Keratinocyte (primary cell): ENCODE results near the gene PHF3. TPM values are rescaled to one million over a fixed set of nuclear protein-coding genes. Genes with fewer than 3 reads are reported as not detected.
A peak's percentile ranks its signal among the peaks of the same experiment; 100 is the strongest.

ENCODE experiments used
- DNase-seq: peaks from one replicate; pipeline ENCODE4 v3.0.0-alpha.2; 2011; ENCODE audit warnings: low read depth, missing footprints, low spot score
- FAIRE-seq: peaks from 2 replicates; lab custom pipeline; 2011; peaks lifted over from hg19 to GRCh38; lab: Jason Lieb, UNC
- H2AFZ ChIP-seq: 2 replicates; pipeline ENCODE4 v1.6.0; 2012; ENCODE audit warnings: low read length, control low read depth, inconsistent platforms; ENCODE audit not compliant: control insufficient read depth
- H3K27ac ChIP-seq: 2 replicates; pipeline ENCODE4 v1.5.1; 2011; ENCODE audit warnings: low read length; ENCODE audit not compliant: control insufficient read depth, insufficient read depth
- H3K27me3 ChIP-seq: 3 replicates; pipeline ENCODE4 v1.6.0; 2011; ENCODE audit warnings: low read length; ENCODE audit not compliant: control insufficient read depth, insufficient read depth; ENCODE audit errors: extremely low read depth
- H3K36me3 ChIP-seq, 2 experiments: 2 replicates in 1 of 2; 3 replicates in 1 of 2; pipeline ENCODE4 v1.5.1; 2011; ENCODE audit warnings: low read length in 2 of 2, mild to moderate bottlenecking in 1 of 2; ENCODE audit not compliant: control insufficient read depth in 2 of 2, insufficient read depth in 2 of 2; ENCODE audit errors: extremely low read depth in 1 of 2
- H3K4me1 ChIP-seq: 3 replicates; pipeline ENCODE4 v1.5.1; 2011; ENCODE audit warnings: low read length; ENCODE audit not compliant: control insufficient read depth, insufficient read depth; ENCODE audit errors: extremely low read depth
- H3K4me2 ChIP-seq: 3 replicates; pipeline ENCODE4 v1.6.0; 2011; ENCODE audit warnings: low read depth, low read length; ENCODE audit not compliant: control insufficient read depth, insufficient read depth; ENCODE audit errors: extremely low read depth
- H3K4me3 ChIP-seq, 3 experiments: fragments of 200-600 bp in 1 of 3; sonication (generic) in 1 of 3; 2 replicates in 2 of 3; 3 replicates in 1 of 3; pipeline ENCODE4 v1.5.1; 2011 to 2016; ENCODE audit warnings: low read length in 3 of 3, mild to moderate bottlenecking in 3 of 3, control low read depth in 2 of 3, inconsistent platforms in 1 of 3, low read depth in 1 of 3, mixed read lengths in 1 of 3, mixed run types in 1 of 3, moderate library complexity in 1 of 3; ENCODE audit not compliant: control insufficient read depth in 2 of 3, insufficient read depth in 2 of 3; ENCODE audit errors: extremely low read depth in 1 of 3
- H3K79me2 ChIP-seq: 2 replicates; pipeline ENCODE4 v1.6.0; 2012; ENCODE audit warnings: low read length; ENCODE audit not compliant: control insufficient read depth, insufficient read depth
- H3K9ac ChIP-seq: 3 replicates; pipeline ENCODE4 v1.6.0; 2011; ENCODE audit warnings: low read length; ENCODE audit not compliant: control insufficient read depth, insufficient read depth; ENCODE audit errors: extremely low read depth
- H3K9me1 ChIP-seq: 3 replicates; pipeline ENCODE4 v1.6.0; 2011; ENCODE audit warnings: low read length; ENCODE audit not compliant: control insufficient read depth, insufficient read depth; ENCODE audit errors: extremely low read depth
- H3K9me3 ChIP-seq: 2 replicates; pipeline ENCODE4 v1.5.1; 2012; ENCODE audit warnings: low read depth, low read length; ENCODE audit not compliant: control insufficient read depth
- H4K20me1 ChIP-seq: 3 replicates; pipeline ENCODE4 v1.6.0; 2011; ENCODE audit warnings: low read length; ENCODE audit not compliant: control insufficient read depth, insufficient read depth; ENCODE audit errors: extremely low read depth
- EZH2 ChIP-seq: IDR thresholded peaks from one replicate; pipeline ENCODE4 v1.6.1; 2012; ENCODE audit warnings: inconsistent platforms, mild to moderate bottlenecking, low read length, moderate library complexity
- dilution Hi-C: fragments of 300-500 bp; cut with MboI; formaldehyde crosslinking; loops from one replicate; pipeline ENCODE4 v1.7.0; 2020; ENCODE audit warnings: low sequenced_read_pairs; ENCODE audit not compliant: extremely low pct_ligation_motif_present
- polyA minus RNA-seq, 3 experiments: library from RNA; depleted of rRNA, polyadenylated mRNA; stranded (reverse); fragments of >200 nt; gene quantifications; 1 replicate in 1 of 3; 2 replicates in 1 of 3; 3 replicates in 1 of 3; pipeline ENCODE4 v1.2.3, GENCODE V29; 2011
- polyA plus RNA-seq, 5 experiments: library from polyadenylated mRNA; depleted of rRNA in 3 of 5; stranded (reverse) in 3 of 5; stranded (forward) in 1 of 5; unstranded in 1 of 5; fragments of >200 nt; gene quantifications; 1 replicate in 1 of 5; 2 replicates in 3 of 5; 3 replicates in 1 of 5; pipeline versions ENCODE4 v1.2.1 to v1.2.3, GENCODE V29; 2011 to 2012; ENCODE audit warnings: missing spikeins in 2 of 5, low read depth in 1 of 5, low replicate concordance in 1 of 5
- TF ChIP-seq, protein P1 (sequence below), 3 experiments: IDR thresholded peaks in 1 of 3; conservative IDR thresholded peaks in 1 of 3; optimal IDR thresholded peaks in 1 of 3; 2 replicates in 2 of 3; 3 replicates in 1 of 3; pipeline versions ENCODE3 to v1.5.1; 2011; ENCODE audit warnings: low read length in 3 of 3, mild to moderate bottlenecking in 3 of 3, moderate library complexity in 2 of 3, control low read depth in 1 of 3, inconsistent platforms in 1 of 3; ENCODE audit not compliant: insufficient read depth in 2 of 3; ENCODE audit errors: extremely low read depth in 1 of 3

The PHF3 gene, protein sequence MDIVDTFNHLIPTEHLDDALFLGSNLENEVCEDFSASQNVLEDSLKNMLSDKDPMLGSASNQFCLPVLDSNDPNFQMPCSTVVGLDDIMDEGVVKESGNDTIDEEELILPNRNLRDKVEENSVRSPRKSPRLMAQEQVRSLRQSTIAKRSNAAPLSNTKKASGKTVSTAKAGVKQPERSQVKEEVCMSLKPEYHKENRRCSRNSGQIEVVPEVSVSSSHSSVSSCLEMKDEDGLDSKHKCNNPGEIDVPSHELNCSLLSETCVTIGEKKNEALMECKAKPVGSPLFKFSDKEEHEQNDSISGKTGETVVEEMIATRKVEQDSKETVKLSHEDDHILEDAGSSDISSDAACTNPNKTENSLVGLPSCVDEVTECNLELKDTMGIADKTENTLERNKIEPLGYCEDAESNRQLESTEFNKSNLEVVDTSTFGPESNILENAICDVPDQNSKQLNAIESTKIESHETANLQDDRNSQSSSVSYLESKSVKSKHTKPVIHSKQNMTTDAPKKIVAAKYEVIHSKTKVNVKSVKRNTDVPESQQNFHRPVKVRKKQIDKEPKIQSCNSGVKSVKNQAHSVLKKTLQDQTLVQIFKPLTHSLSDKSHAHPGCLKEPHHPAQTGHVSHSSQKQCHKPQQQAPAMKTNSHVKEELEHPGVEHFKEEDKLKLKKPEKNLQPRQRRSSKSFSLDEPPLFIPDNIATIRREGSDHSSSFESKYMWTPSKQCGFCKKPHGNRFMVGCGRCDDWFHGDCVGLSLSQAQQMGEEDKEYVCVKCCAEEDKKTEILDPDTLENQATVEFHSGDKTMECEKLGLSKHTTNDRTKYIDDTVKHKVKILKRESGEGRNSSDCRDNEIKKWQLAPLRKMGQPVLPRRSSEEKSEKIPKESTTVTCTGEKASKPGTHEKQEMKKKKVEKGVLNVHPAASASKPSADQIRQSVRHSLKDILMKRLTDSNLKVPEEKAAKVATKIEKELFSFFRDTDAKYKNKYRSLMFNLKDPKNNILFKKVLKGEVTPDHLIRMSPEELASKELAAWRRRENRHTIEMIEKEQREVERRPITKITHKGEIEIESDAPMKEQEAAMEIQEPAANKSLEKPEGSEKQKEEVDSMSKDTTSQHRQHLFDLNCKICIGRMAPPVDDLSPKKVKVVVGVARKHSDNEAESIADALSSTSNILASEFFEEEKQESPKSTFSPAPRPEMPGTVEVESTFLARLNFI (N-terminal part only)
- polyA plus RNA-seq (7.9 to 13.7 TPM (median 10.2 TPM) in 3 replicates), polyA minus RNA-seq (4.2 to 29.9 TPM (median 13.4 TPM) in 3 replicates)
- 38.7 TPM for polyA plus RNA-seq (2011; ENCODE audit: low read depth)
- 5.0 and 8.5 TPM in 2 replicates for polyA plus RNA-seq (2011; cell fraction: cytosol; rRNA removed)
- polyA plus RNA-seq (2011; cell fraction: nucleus; rRNA removed), result 14.5 and 17.4 TPM in 2 replicates
- polyA plus RNA-seq (2012; ENCODE audit: low replicate concordance), result 10.0 and 11.8 TPM in 2 replicates
- polyA minus RNA-seq (2011; cell fraction: cytosol; rRNA and poly(A)+ RNA removed), result 16.3 TPM
- polyA minus RNA-seq (2011; cell fraction: nucleus; rRNA and poly(A)+ RNA removed), result 23.5 and 53.1 TPM in 2 replicates

DNA sequence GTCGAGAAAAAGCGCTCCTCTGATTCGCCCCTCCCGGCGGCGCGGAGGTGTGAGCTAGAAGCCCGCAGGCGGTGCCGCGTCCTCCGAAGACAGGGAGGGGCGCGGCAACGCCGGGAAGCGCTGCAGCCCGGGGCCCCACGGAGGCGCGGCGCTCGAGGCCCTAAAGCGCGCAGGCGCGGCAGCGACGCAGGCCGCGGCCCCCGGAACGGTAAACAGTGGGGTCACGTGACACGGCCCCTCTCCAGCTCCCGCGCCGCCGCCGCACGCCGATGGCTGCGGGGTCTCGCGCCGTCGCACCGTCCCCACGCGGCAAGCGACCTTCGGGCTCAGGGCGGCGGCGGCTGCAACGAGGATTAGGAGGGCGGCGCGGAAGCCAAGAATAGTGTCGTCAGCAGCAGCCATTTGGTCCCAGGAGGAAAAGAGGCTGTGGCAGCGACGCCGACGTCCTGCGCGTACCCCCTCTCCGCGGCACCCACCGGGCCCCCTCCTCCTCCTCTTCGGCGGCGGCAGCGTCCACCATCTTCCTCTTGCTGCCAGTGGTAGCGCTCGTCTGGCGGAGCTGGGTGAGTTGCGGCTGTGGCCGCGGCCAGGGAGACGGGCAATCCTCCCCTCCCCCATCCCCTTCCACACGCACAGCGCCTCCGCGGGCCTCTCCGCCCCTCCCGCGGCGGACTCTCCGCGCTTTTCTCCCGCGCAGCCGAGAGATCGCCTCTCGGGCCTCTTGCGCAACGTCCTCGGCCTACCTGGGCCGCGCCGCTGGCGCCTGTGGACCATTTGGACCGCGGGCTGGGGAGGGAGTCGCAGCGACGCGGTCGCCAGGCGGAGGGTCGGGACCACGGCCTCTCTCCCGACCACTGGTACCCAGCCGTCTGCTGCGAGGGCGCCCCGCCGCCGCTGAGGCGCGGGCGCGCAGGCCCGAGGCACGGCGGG, at the start of gene PHF3:
Gene PHF3, plus strand, starts transcription at position 215 of the 930 bp plus-strand sequence. CDS start 10,750 bp downstream, outside the sequence.
- Histone ChIP-seq H4K20me1 (no peaks in the 10 kb centered on the region), H3K4me3 (peak within 1 kb of the TSS; percentile 75 to 95 (median 86)), H3K36me3 (no peaks in the 10 kb centered on the region), H3K4me1 (peaks cover 21% of the 10 kb centered on the region), H3K27ac (peak within 1 kb of the TSS; percentile 73), H3K79me2 (peaks cover 41% of the 10 kb centered on the region), H3K9ac (peak within 1 kb of the TSS; percentile 82), H3K9me1 (no peaks in the 10 kb centered on the region), H3K4me2 (peak within 1 kb of the TSS; percentile 81), H3K27me3 (no peaks in the 10 kb centered on the region), H2AFZ (peak within 1 kb of the TSS; percentile 89), H3K9me3 (no peaks in the 10 kb centered on the region)
- peak; percentile 20 for TF ChIP-seq EZH2
- TF ChIP-seq, protein P1, sequence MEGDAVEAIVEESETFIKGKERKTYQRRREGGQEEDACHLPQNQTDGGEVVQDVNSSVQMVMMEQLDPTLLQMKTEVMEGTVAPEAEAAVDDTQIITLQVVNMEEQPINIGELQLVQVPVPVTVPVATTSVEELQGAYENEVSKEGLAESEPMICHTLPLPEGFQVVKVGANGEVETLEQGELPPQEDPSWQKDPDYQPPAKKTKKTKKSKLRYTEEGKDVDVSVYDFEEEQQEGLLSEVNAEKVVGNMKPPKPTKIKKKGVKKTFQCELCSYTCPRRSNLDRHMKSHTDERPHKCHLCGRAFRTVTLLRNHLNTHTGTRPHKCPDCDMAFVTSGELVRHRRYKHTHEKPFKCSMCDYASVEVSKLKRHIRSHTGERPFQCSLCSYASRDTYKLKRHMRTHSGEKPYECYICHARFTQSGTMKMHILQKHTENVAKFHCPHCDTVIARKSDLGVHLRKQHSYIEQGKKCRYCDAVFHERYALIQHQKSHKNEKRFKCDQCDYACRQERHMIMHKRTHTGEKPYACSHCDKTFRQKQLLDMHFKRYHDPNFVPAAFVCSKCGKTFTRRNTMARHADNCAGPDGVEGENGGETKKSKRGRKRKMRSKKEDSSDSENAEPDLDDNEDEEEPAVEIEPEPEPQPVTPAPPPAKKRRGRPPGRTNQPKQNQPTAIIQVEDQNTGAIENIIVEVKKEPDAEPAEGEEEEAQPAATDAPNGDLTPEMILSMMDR (optimal IDR thresholded peaks at IDR 0.05 in 1 of 3, IDR thresholded peaks at IDR 0.05 in 1 of 3, conservative IDR thresholded peaks at IDR 0.05 in 1 of 3; ENCODE audit: extremely low read depth in 1 of 3, insufficient read depth in 2 of 3, low read length in 3 of 3), result peak in 2 of 3 experiments; percentile 31 to 35
- no peak for FAIRE-seq
- dilution Hi-C loops, result no loop called here
- DNase-seq, result no peak
